Uterus (tissue), 4 donors: Measurements from ENCODE around the gene CCT3. TPM values are rescaled to one million over a fixed set of nuclear protein-coding genes. Genes with fewer than 3 reads are reported as not detected.
A peak's percentile ranks its signal among the peaks of the same experiment; 100 is the strongest.

Source experiments
- DNase-seq, 2 donors: peaks; one replicate each; pipeline ENCODE4 v3.0.0-alpha.2; 2019 to 2020
- H3K27ac ChIP-seq, 2 donors: fragments of 200-600 bp; sonication (generic); 1 replicate in 1 of 2; 2 replicates in 1 of 2; pipeline ENCODE4 v1.5.1; 2016 to 2018
- H3K27me3 ChIP-seq, 2 donors: fragments of 200-600 bp; sonication (generic); one replicate each; pipeline ENCODE4 v1.5.1; 2018 to 2019; ENCODE audit warnings: control low read depth in 1 of 2
- H3K36me3 ChIP-seq, 2 donors: fragments of 200-600 bp; sonication (generic); one replicate each; pipeline ENCODE4 v1.5.1; 2019; ENCODE audit warnings: control low read depth in 1 of 2
- H3K4me1 ChIP-seq, 2 donors: fragments of 200-600 bp; sonication (generic); one replicate each; pipeline ENCODE4 v1.5.1; 2018 to 2019; ENCODE audit warnings: control low read depth in 1 of 2
- H3K4me3 ChIP-seq, 2 donors: fragments of 200-600 bp; sonication (generic); 1 replicate in 1 of 2; 2 replicates in 1 of 2; pipeline ENCODE4 v1.5.1; 2018 to 2019; ENCODE audit warnings: mild to moderate bottlenecking in 1 of 2
- H3K9me3 ChIP-seq, 2 donors: fragments of 200-600 bp; sonication (generic); one replicate each; pipeline ENCODE4 v1.5.1; 2019; ENCODE audit warnings: control low read depth in 1 of 2
- POLR2A ChIP-seq, 2 donors: fragments of 450-650 bp; IDR thresholded peaks; one replicate each; pipeline ENCODE4 v1.6.1; 2016; ENCODE audit warnings: antibody characterized with exemption in 2 of 2, mild to moderate bottlenecking in 1 of 2, moderate library complexity in 1 of 2
- intact Hi-C: fragments of 100-400 bp; cut with DNase I; formaldehyde crosslinking; loops from one replicate; pipeline ENCODE4 v1.15.1; 2023; ENCODE audit warnings: low total_unique reads
- total RNA-seq, 4 donors: library from RNA; depleted of rRNA in 3 of 4; stranded (reverse); fragments of >200 nt in 3 of 4; gene quantifications; one replicate each; pipeline versions ENCODE4 v1.1.0 to v1.2.4, GENCODE V29; 2014 to 2023
- TF ChIP-seq, protein P1 (sequence below), 4 experiments: fragments of 200-600 bp in 2 of 4; fragments of 450-650 bp in 2 of 4; sonication (generic) in 2 of 4; IDR thresholded peaks; one replicate each; pipeline ENCODE4 v1.5.1; 2016 to 2019; ENCODE audit warnings: antibody characterized with exemption in 4 of 4, mild to moderate bottlenecking in 2 of 4, moderate library complexity in 1 of 4
- donor health status: DM: yes; HTN: yes; CAD: no.

Gene CCT3
- total RNA-seq, 4 donors from 2014 or later, result 114 to 267 (median 192) TPM

DNA sequence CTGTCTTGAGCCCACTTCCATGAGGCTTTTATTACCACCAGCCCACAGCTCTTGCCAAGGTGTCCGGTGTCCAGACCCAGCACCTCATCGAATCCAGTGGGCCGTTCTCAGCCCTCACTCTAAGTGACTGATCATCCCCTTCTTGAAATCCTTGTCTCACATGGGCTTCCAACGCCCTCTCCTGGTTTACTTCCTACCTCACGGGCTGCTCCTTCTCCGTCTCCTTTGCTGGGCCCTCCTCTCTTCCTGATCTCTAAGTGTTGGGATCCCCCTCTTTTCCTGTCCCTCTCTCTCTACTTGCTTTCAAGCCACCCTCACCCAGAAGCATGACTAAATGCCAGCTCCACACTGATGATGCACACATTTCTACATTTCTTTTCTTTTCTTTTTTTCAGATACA lies 21.9 kb upstream of the CCT3 start:
- TF ChIP-seq, protein P1, sequence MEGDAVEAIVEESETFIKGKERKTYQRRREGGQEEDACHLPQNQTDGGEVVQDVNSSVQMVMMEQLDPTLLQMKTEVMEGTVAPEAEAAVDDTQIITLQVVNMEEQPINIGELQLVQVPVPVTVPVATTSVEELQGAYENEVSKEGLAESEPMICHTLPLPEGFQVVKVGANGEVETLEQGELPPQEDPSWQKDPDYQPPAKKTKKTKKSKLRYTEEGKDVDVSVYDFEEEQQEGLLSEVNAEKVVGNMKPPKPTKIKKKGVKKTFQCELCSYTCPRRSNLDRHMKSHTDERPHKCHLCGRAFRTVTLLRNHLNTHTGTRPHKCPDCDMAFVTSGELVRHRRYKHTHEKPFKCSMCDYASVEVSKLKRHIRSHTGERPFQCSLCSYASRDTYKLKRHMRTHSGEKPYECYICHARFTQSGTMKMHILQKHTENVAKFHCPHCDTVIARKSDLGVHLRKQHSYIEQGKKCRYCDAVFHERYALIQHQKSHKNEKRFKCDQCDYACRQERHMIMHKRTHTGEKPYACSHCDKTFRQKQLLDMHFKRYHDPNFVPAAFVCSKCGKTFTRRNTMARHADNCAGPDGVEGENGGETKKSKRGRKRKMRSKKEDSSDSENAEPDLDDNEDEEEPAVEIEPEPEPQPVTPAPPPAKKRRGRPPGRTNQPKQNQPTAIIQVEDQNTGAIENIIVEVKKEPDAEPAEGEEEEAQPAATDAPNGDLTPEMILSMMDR (IDR thresholded peaks at IDR 0.05), result no peak
- no peak for TF ChIP-seq POLR2A (IDR thresholded peaks at IDR 0.05)
- Histone ChIP-seq H3K4me1 (no peaks in the 10 kb centered on the region), H3K27ac (no peak overlapping the region), H3K9me3 (no peaks in the 10 kb centered on the region), H3K36me3 (no peaks in the 10 kb centered on the region), H3K4me3 (no peak overlapping the region), H3K27me3 (peaks cover 5 to 13% of the 10 kb centered on the region in 2 donors)
- DNase-seq, result no peak
- intact Hi-C loops, result no loop called here

DNA sequence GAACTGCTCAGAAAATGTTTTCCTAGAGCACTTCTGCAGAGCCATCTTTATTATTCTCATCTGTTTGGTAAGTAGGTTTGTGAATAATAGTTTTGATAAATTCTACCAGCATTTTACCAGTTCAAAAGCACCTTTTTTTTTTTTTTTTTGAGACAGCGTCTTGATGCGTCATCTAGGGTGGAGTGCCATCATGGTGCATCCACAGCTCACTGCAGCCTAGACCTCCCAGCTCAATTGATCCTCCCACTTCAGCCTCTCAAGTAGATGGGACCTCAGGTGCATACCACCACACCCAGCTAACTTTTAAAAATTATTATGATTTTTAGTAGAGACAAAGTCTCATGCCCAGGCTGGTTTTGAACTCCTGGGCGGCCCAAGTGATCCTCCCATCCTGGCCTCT lies 21.2 kb upstream of the CCT3 start:
- Histone ChIP-seq H3K4me3 (no peak overlapping the region), H3K36me3 (no peaks in the 10 kb centered on the region), H3K27me3 (peaks cover 5 to 13% of the 10 kb centered on the region in 2 donors), H3K27ac (no peak overlapping the region), H3K4me1 (no peaks in the 10 kb centered on the region), H3K9me3 (no peaks in the 10 kb centered on the region)
- intact Hi-C loops, result no loop called here
- no peak for DNase-seq
- TF ChIP-seq POLR2A (IDR thresholded peaks at IDR 0.05), result no peak
- TF ChIP-seq, protein P1 (IDR thresholded peaks at IDR 0.05), result no peak

DNA sequence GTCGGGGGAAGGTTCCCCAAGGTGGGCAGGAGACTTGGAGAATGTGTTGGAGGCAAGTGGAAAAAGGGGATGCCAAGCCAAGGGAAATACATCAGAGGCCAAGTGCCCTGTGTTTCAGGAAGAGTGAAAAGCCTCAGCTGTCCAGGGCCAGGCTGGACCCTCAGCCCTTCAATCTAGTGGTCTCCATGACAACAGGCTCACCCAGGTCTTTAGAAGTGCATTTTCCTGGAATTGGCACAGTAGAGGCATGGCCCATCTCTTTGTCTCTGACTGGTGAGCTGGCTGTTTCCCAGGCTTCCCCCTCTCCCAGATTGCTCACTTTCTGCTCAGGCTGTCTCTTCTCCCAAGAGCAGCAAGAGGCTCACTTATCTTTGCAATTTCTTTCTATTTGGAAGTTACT lies 20.5 kb upstream of the CCT3 start:
- H3K27ac ChIP-seq, result no peak overlapping the region
- DNase-seq, result no peak
- intact Hi-C loops, result no loop called here
- H3K4me1 ChIP-seq, result no peaks in the 10 kb centered on the region
- H3K4me3 ChIP-seq, result no peak overlapping the region
- H3K27me3 ChIP-seq, result peaks cover 5 to 13% of the 10 kb centered on the region in 2 donors
- no peaks in the 10 kb centered on the region for H3K9me3 ChIP-seq
- TF ChIP-seq, protein P1 (IDR thresholded peaks at IDR 0.05), result no peak
- TF ChIP-seq POLR2A (IDR thresholded peaks at IDR 0.05), result no peak
- no peaks in the 10 kb centered on the region for H3K36me3 ChIP-seq

DNA sequence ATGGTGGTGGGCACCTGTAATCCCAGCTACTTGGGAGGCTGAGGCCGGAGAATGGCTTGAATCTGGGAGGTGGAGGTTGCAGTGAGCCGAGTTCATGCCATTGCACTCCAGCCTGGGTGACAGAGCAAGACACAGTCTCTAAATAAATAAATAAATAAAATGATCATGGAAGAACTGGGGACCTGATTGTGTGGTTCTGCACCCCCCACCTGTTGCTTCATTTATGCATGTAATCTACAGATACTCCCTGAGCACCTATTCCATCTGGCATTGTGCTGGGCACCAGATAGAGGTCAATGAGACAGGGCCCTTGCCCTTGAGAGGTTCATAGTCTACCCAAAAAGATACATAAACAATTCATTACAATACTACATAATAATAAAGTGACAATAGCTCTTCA lies 19.9 kb upstream of the CCT3 start:
- no peak overlapping the region for H3K27ac ChIP-seq
- no peak for DNase-seq
- H3K4me3 ChIP-seq, result no peak overlapping the region
- H3K4me1 ChIP-seq, result no peaks in the 10 kb centered on the region
- intact Hi-C loops, result no loop called here
- peaks cover 5 to 13% of the 10 kb centered on the region in 2 donors for H3K27me3 ChIP-seq
- no peak for TF ChIP-seq POLR2A (IDR thresholded peaks at IDR 0.05)
- TF ChIP-seq, protein P1 (IDR thresholded peaks at IDR 0.05), result no peak
- no peaks in the 10 kb centered on the region for H3K9me3 ChIP-seq
- no peaks in the 10 kb centered on the region for H3K36me3 ChIP-seq

DNA sequence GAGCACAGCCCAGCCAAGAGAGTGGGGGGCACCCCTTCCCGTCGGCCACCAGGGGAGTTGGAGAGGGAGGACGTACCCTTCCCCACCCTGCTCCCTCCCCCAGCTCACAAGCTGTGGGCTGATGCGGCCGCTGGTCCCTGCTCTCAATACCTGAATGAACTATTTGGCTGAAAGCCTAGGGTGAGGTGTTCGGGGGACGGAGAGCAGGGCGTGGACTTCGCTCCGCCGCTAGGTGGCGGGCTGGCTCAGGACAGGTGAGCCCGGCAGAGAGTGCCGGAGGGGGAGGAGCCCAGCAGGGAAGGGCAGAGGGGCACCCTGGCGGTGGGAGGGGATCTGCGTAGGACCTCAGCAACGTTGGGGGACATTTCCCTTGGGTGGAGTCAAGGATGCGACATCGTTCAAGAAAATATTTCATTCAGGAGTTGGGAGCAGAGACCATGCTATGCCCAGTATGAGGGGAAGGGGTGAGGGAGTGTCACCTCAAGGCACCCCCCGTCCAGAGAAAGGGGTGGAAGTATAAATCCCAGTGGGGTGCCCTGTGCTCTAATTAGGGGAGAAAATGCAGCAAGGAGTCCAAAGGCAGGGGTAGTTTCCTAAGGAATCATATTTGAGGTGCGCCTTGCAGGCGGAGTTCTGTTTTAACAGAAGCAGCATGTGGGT lies 18.9 kb upstream of the CCT3 start:
- H3K27ac ChIP-seq, result no peak overlapping the region
- H3K4me1 ChIP-seq, result no peaks in the 10 kb centered on the region
- TF ChIP-seq, protein P1 (IDR thresholded peaks at IDR 0.05), result peak in 3 of 4 experiments; percentile 26 to 35 (median 27)
- no peak for TF ChIP-seq POLR2A (IDR thresholded peaks at IDR 0.05)
- H3K27me3 ChIP-seq, result peaks cover 5 to 13% of the 10 kb centered on the region in 2 donors
- no peaks in the 10 kb centered on the region for H3K36me3 ChIP-seq
- no peak overlapping the region for H3K4me3 ChIP-seq
- DNase-seq, result no peak
- intact Hi-C loops, result no loop called here
- no peaks in the 10 kb centered on the region for H3K9me3 ChIP-seq
